Subcutaneous abdominal adipose tissue (tissue), 5 donors: ENCODE results near the gene LAG3.
A peak's percentile ranks its signal among the peaks of the same experiment; 100 is the strongest.
"Not testable (repeated sequence)": the region's sequence is repeated elsewhere in the genome, so short reads cannot be mapped to it uniquely, and the experiment has no call there.

Experiments
- H3K27ac ChIP-seq: one replicate; pipeline ENCODE4 v1.7.0; 2013; ENCODE audit warnings: low read depth, mild to moderate bottlenecking, inconsistent platforms, low read length, moderate library complexity
- H3K27me3 ChIP-seq, 5 donors: one replicate each; pipeline ENCODE4 v1.7.0; 2013; ENCODE audit warnings: low read length in 5 of 5, inconsistent platforms in 1 of 5; ENCODE audit not compliant: control insufficient read depth in 5 of 5, insufficient read depth in 4 of 5
- H3K36me3 ChIP-seq, 5 donors: one replicate each; pipeline ENCODE4 v1.7.0; 2013; ENCODE audit warnings: low read length in 5 of 5; ENCODE audit not compliant: control insufficient read depth in 5 of 5, insufficient read depth in 5 of 5
- H3K4me1 ChIP-seq, 5 donors: one replicate each; pipeline ENCODE4 v1.7.0; 2013; ENCODE audit warnings: low read length in 5 of 5, mild to moderate bottlenecking in 3 of 5, moderate library complexity in 1 of 5; ENCODE audit not compliant: control insufficient read depth in 5 of 5, insufficient read depth in 5 of 5
- H3K4me3 ChIP-seq, 5 donors: one replicate each; pipeline ENCODE4 v1.7.0; 2013; ENCODE audit warnings: low read length in 5 of 5, low read depth in 1 of 5
- H3K9ac ChIP-seq, 5 donors: one replicate each; pipeline ENCODE4 v1.7.0; 2013; ENCODE audit warnings: low read length in 5 of 5, mild to moderate bottlenecking in 4 of 5, moderate library complexity in 3 of 5
- H3K9me3 ChIP-seq, 5 donors: one replicate each; pipeline ENCODE4 v1.7.0; 2013; ENCODE audit warnings: low read length in 5 of 5; ENCODE audit not compliant: control insufficient read depth in 5 of 5
- donor health status: healthy.
- donor health status: healthy.
- donor health status: healthy.
- donor health status: healthy.
- donor health status: healthy.

Gene LAG3

GRCh38 chr12:6736754-6737153, 35.6 kb upstream of the LAG3 start:
- Histone ChIP-seq H3K36me3 (peaks cover 0 to 24% (median 8%) of the 10 kb centered on the region in 5 donors), H3K9me3 (no peaks in the 10 kb centered on the region), H3K9ac (no peak overlapping the region), H3K27me3 (no peaks in the 10 kb centered on the region), H3K27ac (no peak overlapping the region), H3K4me3 (no peak overlapping the region), H3K4me1 (peaks cover 0 to 17% (median 15%) of the 10 kb centered on the region in 5 donors)

GRCh38 chr12:6742080-6742479, 30.2 kb upstream of the LAG3 start:
- H3K4me1 ChIP-seq = peaks cover 4 to 18% (median 12%) of the 10 kb centered on the region in 5 donors

GRCh38 chr12:6742834-6743233, 29.5 kb upstream of the LAG3 start:
- no peak overlapping the region for H3K4me3 ChIP-seq

More at GRCh38 chr12:6742080-6742479, 30.2 kb upstream of the LAG3 start:
- H3K4me3 ChIP-seq, H3K27ac ChIP-seq, H3K27me3 ChIP-seq, H3K9ac ChIP-seq, H3K9me3 ChIP-seq: not testable (repeated sequence)
- peaks cover 0 to 12% (median 8%) of the 10 kb centered on the region in 5 donors for H3K36me3 ChIP-seq

GRCh38 chr12:6743300-6743699, 29.0 kb upstream of the LAG3 start:
- not testable (repeated sequence) for H3K4me3 ChIP-seq, H3K9ac ChIP-seq, H3K27me3 ChIP-seq, H3K9me3 ChIP-seq, H3K27ac ChIP-seq
- peaks cover 0 to 25% (median 20%) of the 10 kb centered on the region in 5 donors for H3K36me3 ChIP-seq
- peaks cover 4 to 18% (median 12%) of the 10 kb centered on the region in 5 donors for H3K4me1 ChIP-seq

More at GRCh38 chr12:6742834-6743233, 29.5 kb upstream of the LAG3 start:
- Histone ChIP-seq H3K27me3 (no peaks in the 10 kb centered on the region), H3K9me3 (no peaks in the 10 kb centered on the region), H3K36me3 (peaks cover 0 to 20% (median 15%) of the 10 kb centered on the region in 5 donors), H3K4me1 (peaks cover 4 to 18% (median 12%) of the 10 kb centered on the region in 5 donors), H3K27ac (no peak overlapping the region), H3K9ac (no peak overlapping the region)

GRCh38 chr12:6745741-6746525, 26.4 kb upstream of the LAG3 start:
- Histone ChIP-seq H3K27me3 (no peaks in the 10 kb centered on the region), H3K27ac (peak overlapping the region; percentile 14), H3K36me3 (peaks cover 5 to 49% (median 45%) of the 10 kb centered on the region in 5 donors), H3K9ac (peak overlapping the region in 3 of 5 donors; percentile 19 to 41 (median 31)), H3K9me3 (no peaks in the 10 kb centered on the region), H3K4me3 (peak overlapping the region in 1 of 5 donors; percentile 24), H3K4me1 (peaks cover 4 to 18% (median 12%) of the 10 kb centered on the region in 5 donors)

GRCh38 chr12:6747216-6747615, 25.1 kb upstream of the LAG3 start:
- H3K4me1 ChIP-seq = peaks cover 8 to 24% (median 19%) of the 10 kb centered on the region in 5 donors
- H3K36me3 ChIP-seq = peaks cover 5 to 58% (median 53%) of the 10 kb centered on the region in 5 donors
- H3K27ac ChIP-seq = no peak overlapping the region

GRCh38 chr12:6748761-6749160, 23.6 kb upstream of the LAG3 start:
- Histone ChIP-seq H3K4me1 (peaks cover 10 to 37% (median 24%) of the 10 kb centered on the region in 5 donors), H3K9ac (no peak overlapping the region), H3K9me3 (no peaks in the 10 kb centered on the region), H3K27me3 (no peaks in the 10 kb centered on the region), H3K27ac (no peak overlapping the region), H3K36me3 (peaks cover 5 to 58% (median 53%) of the 10 kb centered on the region in 5 donors), H3K4me3 (no peak overlapping the region)

More at GRCh38 chr12:6747216-6747615, 25.1 kb upstream of the LAG3 start:
- Histone ChIP-seq H3K4me3 (no peak overlapping the region), H3K27me3 (no peaks in the 10 kb centered on the region), H3K9ac (no peak overlapping the region), H3K9me3 (no peaks in the 10 kb centered on the region)

- Histone ChIP-seq H3K4me1 (peaks cover 14 to 41% (median 29%) of the 10 kb centered on the region in 5 donors), H3K27me3 (no peaks in the 10 kb centered on the region), H3K4me3 (no peak overlapping the region), H3K27ac (no peak overlapping the region), H3K9ac (no peak overlapping the region), H3K36me3 (peaks cover 5 to 58% (median 53%) of the 10 kb centered on the region in 5 donors), H3K9me3 (no peaks in the 10 kb centered on the region)
These were observed 21.8 kb upstream of the LAG3 start for GRCh38 chr12:6750506-6750905.

- Histone ChIP-seq H3K36me3 (peaks cover 5 to 51% (median 47%) of the 10 kb centered on the region in 5 donors), H3K27me3 (no peaks in the 10 kb centered on the region), H3K4me3 (peak overlapping the region; percentile 82 to 90 (median 88)), H3K27ac (peak overlapping the region; percentile 99), H3K9me3 (no peaks in the 10 kb centered on the region), H3K4me1 (peaks cover 10 to 31% (median 20%) of the 10 kb centered on the region in 5 donors), H3K9ac (peak overlapping the region; percentile 81 to 98 (median 96))
These were observed 20.6 kb upstream of the LAG3 start for GRCh38 chr12:6751767-6752166.
